ENCODE measurements around the gene PHKB.

- no peak for TF ChIP-seq CTCF (IDR thresholded peaks at IDR 0.05; ENCODE audit: insufficient read depth, low read depth, low read length)
- no peak for TF ChIP-seq EZH2 (IDR thresholded peaks at IDR 0.05; ENCODE audit: insufficient read depth, low read length)
These were observed 20.7 kb downstream of the PHKB start for GRCh38 chr16:47481698-47482374.
